Motor neuron (in vitro differentiated cells): ENCODE results near the gene FAM184B. TPM values are rescaled to one million over a fixed set of nuclear protein-coding genes. Genes with fewer than 3 reads are reported as not detected.
A peak's percentile ranks its signal among the peaks of the same experiment; 100 is the strongest.

Experiments used
- ATAC-seq, 8 experiments: fragments of 200-7000 bp; cut with Tn5 transposase; replicated peaks in 6 of 8; 2 replicates each; pipeline ENCODE4 v1.8.0; 2021; ENCODE audit warnings: mild to moderate bottlenecking in 8 of 8, moderate library complexity in 8 of 8
- H3K27ac ChIP-seq, 2 donors: fragments of 250-450 bp; sonication (Bioruptor Pico); 2 replicates each; pipeline ENCODE4 v1.9.0; 2021; ENCODE audit warnings: antibody characterized with exemption in 2 of 2, mild to moderate bottlenecking in 2 of 2, moderate library complexity in 1 of 2
- H3K4me1 ChIP-seq, 2 donors: fragments of 250-450 bp; sonication (Bioruptor Pico); replicated peaks in 1 of 2; 2 replicates each; pipeline ENCODE4 v1.6.1; 2021; ENCODE audit warnings: antibody characterized with exemption in 2 of 2, mild to moderate bottlenecking in 2 of 2, moderate library complexity in 1 of 2
- H3K4me3 ChIP-seq, 5 donors: fragments of 250-450 bp; sonication (Bioruptor Pico); 2 replicates each; pipeline ENCODE4 v1.9.0; 2021; ENCODE audit warnings: antibody characterized with exemption in 5 of 5, mild to moderate bottlenecking in 5 of 5, moderate library complexity in 4 of 5
- WGBS, 10 experiments: fragments of 450-650 bp; shearing (Covaris generic); methylation state at CpG; one replicate each; pipeline ENCODE4 v1.0.0; 2022; 5-methylcytosine and 5-hydroxymethylcytosine counted together
- in situ Hi-C, 9 experiments: fragments of 400-800 bp; cut with MboI; loops; one replicate each; pipeline ENCODE4 v1.15.0; 2021; ENCODE audit warnings: low sequenced_read_pairs in 9 of 9, low pct_unique_long_range_greater_than_20kb in 2 of 9; ENCODE audit not compliant: unreplicated experiment in 9 of 9
- total RNA-seq, 8 experiments: library from RNA; unstranded; fragments of 300-600 nt; gene quantifications; 2 replicates each; pipeline versions ENCODE4 v1.2.3 to v1.2.4, GENCODE V29; 2022

FAM184B gene
- total RNA-seq, 8 experiments from 2014 or later = 0.21 to 3.2 (median 0.64) TPM; not detected in 1

- Histone ChIP-seq H3K27ac (no peak overlapping the region), H3K4me3 (no peak overlapping the region), H3K4me1 (peaks cover 0 to 4% of the 10 kb centered on the region in 2 donors)
- ATAC-seq = no peak
- 42 to 100% (median 59%) methylated on average over 2 to 7 of the region's 8 CpGs; no CpG with 5 or more reads in 1 of the 10 experiments for WGBS, 10 experiments
- in situ Hi-C loops = no loop called here
Measured at GRCh38 chr4:17769406-17770174, 11.8 kb downstream of the FAM184B start.

GRCh38 chr4:17766826-17767458 lies 14.5 kb downstream of the FAM184B start:
- in situ Hi-C loops = no loop called here
- no peak for ATAC-seq
- WGBS, 10 experiments = 28 to 100% (median 89%) methylated on average over 1 to 10 of the region's 33 CpGs; no CpG with 5 or more reads in 3 of the 10 experiments
- Histone ChIP-seq H3K27ac (no peak overlapping the region), H3K4me1 (peaks cover 0 to 9% of the 10 kb centered on the region in 2 donors), H3K4me3 (no peak overlapping the region)

GRCh38 chr4:17765514-17766286 lies 15.7 kb downstream of the FAM184B start:
- peaks cover 0 to 9% of the 10 kb centered on the region in 2 donors for H3K4me1 ChIP-seq
- 40 to 100% (median 87%) methylated on average over 1 to 7 of the region's 11 CpGs; no CpG with 5 or more reads in 1 of the 10 experiments for WGBS, 10 experiments
- no peak for ATAC-seq
- no peak overlapping the region for H3K27ac ChIP-seq
- no peak overlapping the region for H3K4me3 ChIP-seq
- in situ Hi-C loops = no loop called here

- in situ Hi-C loops = no loop called here
- H3K4me1 ChIP-seq = peaks cover 2 to 9% of the 10 kb centered on the region in 2 donors
- WGBS, 10 experiments = 8 to 78% (median 44%) methylated on average over 1 to 5 of the region's 5 CpGs; no CpG with 5 or more reads in 1 of the 10 experiments
- H3K27ac ChIP-seq = no peak overlapping the region
- no peak overlapping the region for H3K4me3 ChIP-seq
- ATAC-seq = no peak
Measured at GRCh38 chr4:17763931-17764330, 17.5 kb downstream of the FAM184B start.

- Histone ChIP-seq H3K4me3 (no peak overlapping the region), H3K27ac (peak overlapping the region in 1 of 2 donors; percentile 62), H3K4me1 (peaks cover 7 to 12% of the 10 kb centered on the region in 2 donors)
- peak in 4 of 8 experiments; percentile 30 to 34 (median 33) for ATAC-seq
- 50 to 79% (median 72%) methylated on average over 1 to 3 of the region's 3 CpGs; no CpG with 5 or more reads in 5 of the 10 experiments for WGBS, 10 experiments
- in situ Hi-C loops = no loop called here
Measured at GRCh38 chr4:17763416-17763815, 18.0 kb downstream of the FAM184B start.

GRCh38 chr4:17762726-17763125 lies 18.7 kb downstream of the FAM184B start:
- H3K4me1 ChIP-seq = peaks cover 14 to 19% of the 10 kb centered on the region in 2 donors
- H3K4me3 ChIP-seq = no peak overlapping the region
- peak in 1 of 8 experiments; percentile 57 for ATAC-seq
- in situ Hi-C loops = no loop called here
- H3K27ac ChIP-seq = peak overlapping the region in 1 of 2 donors; percentile 62
- WGBS, 10 experiments = 67 to 100% (median 88%) methylated on average over 1 of the region's 1 CpG; no CpG with 5 or more reads in 7 of the 10 experiments

GRCh38 chr4:17761062-17761461 lies 20.4 kb downstream of the FAM184B start:
- Histone ChIP-seq H3K4me3 (no peak overlapping the region), H3K4me1 (peaks cover 14 to 23% of the 10 kb centered on the region in 2 donors), H3K27ac (no peak overlapping the region)
- in situ Hi-C loops = no loop called here
- WGBS, 10 experiments = 0 to 83% (median 20%) methylated on average over 1 of the region's 1 CpG; no CpG with 5 or more reads in 4 of the 10 experiments
- peak in 1 of 8 experiments; percentile 55 for ATAC-seq

- WGBS, 10 experiments = 0 to 75% (median 46%) methylated on average over 1 to 5 of the region's 6 CpGs; no CpG with 5 or more reads in 2 of the 10 experiments
- in situ Hi-C loops = no loop called here
Measured at GRCh38 chr4:17760626-17761025, 20.8 kb downstream of the FAM184B start.

GRCh38 chr4:17758485-17758884 lies 22.9 kb downstream of the FAM184B start:
- H3K27ac ChIP-seq = no peak overlapping the region
- ATAC-seq = peak in 5 of 8 experiments; percentile 88 to 96 (median 93)
- H3K4me3 ChIP-seq = no peak overlapping the region
- 0 to 50% (median 26%) methylated on average over 1 to 5 of the region's 5 CpGs; no CpG with 5 or more reads in 2 of the 10 experiments for WGBS, 10 experiments
- H3K4me1 ChIP-seq = peaks cover 14 to 17% of the 10 kb centered on the region in 2 donors
- in situ Hi-C loops = no loop called here

More at GRCh38 chr4:17760626-17761025, 20.8 kb downstream of the FAM184B start:
- Histone ChIP-seq H3K4me1 (peaks cover 14 to 23% of the 10 kb centered on the region in 2 donors), H3K27ac (no peak overlapping the region), H3K4me3 (no peak overlapping the region)
- ATAC-seq = peak in 2 of 8 experiments; percentile 54 to 56

- in situ Hi-C loops = no loop called here
- Histone ChIP-seq H3K27ac (no peak overlapping the region), H3K4me1 (peaks cover 13 to 14% of the 10 kb centered on the region in 2 donors), H3K4me3 (no peak overlapping the region)
- ATAC-seq = no peak
- 0 to 100% (median 33%) methylated on average over 1 of the region's 1 CpG; no CpG with 5 or more reads in 2 of the 10 experiments for WGBS, 10 experiments
Measured at GRCh38 chr4:17757621-17758020, 23.8 kb downstream of the FAM184B start.

GRCh38 chr4:17753646-17754045 lies 27.8 kb downstream of the FAM184B start:
- in situ Hi-C loops = no loop called here
- ATAC-seq = peak in 3 of 8 experiments; percentile 24 to 82 (median 69)
- no peak overlapping the region for H3K4me3 ChIP-seq
- peaks cover 9 to 11% of the 10 kb centered on the region in 2 donors for H3K4me1 ChIP-seq
- no peak overlapping the region for H3K27ac ChIP-seq
- WGBS, 10 experiments = 50 to 100% (median 79%) methylated on average over 1 to 2 of the region's 2 CpGs; no CpG with 5 or more reads in 2 of the 10 experiments

- ATAC-seq = peak in 2 of 8 experiments; percentile 61 to 64
- WGBS, 10 experiments = 33 to 88% (median 68%) methylated on average over 2 to 4 of the region's 4 CpGs; no CpG with 5 or more reads in 1 of the 10 experiments
- Histone ChIP-seq H3K4me3 (no peak overlapping the region), H3K4me1 (no peaks in the 10 kb centered on the region), H3K27ac (no peak overlapping the region)
- in situ Hi-C loops = no loop called here
Measured at GRCh38 chr4:17740702-17741101, 40.7 kb downstream of the FAM184B start.
